SU-DHL-6 (cell line): ENCODE measurements around the gene CACNA1C.

Source experiments
- H2AFZ ChIP-seq: fragments of 200-600 bp; sonication (generic); 2 replicates; pipeline ENCODE4 v1.6.1; 2014; ENCODE audit warnings: low read depth, mild to moderate bottlenecking, moderate library complexity, mixed read lengths, antibody characterized with exemption, low read length; ENCODE audit not compliant: severe bottlenecking
- H3F3A ChIP-seq: fragments of 200-600 bp; shearing (Covaris generic); 2 replicates; pipeline ENCODE4 v1.6.0; 2016; ENCODE audit warnings: antibody characterized with exemption, mild to moderate bottlenecking; ENCODE audit not compliant: insufficient read depth
- H3K27ac ChIP-seq: fragments of 200-600 bp; sonication (generic); 2 replicates; pipeline ENCODE4 v1.5.1; 2016; ENCODE audit warnings: low read depth, mild to moderate bottlenecking, low read length, moderate library complexity, mixed read lengths
- H3K27me3 ChIP-seq: fragments of 200-600 bp; sonication (generic), shearing (Covaris generic); 2 replicates; pipeline ENCODE4 v1.6.0; 2014; ENCODE audit warnings: mild to moderate bottlenecking, low read length
- H3K36me3 ChIP-seq: fragments of 200-600 bp; sonication (generic); 2 replicates; pipeline ENCODE4 v1.6.1; 2014; ENCODE audit warnings: mild to moderate bottlenecking, low read length, mixed read lengths
- H3K4me2 ChIP-seq: fragments of 300-600, 200-600 bp; shearing (Covaris generic), sonication (generic); 2 replicates; pipeline ENCODE4 v1.6.0; 2014; ENCODE audit warnings: low read length, low read depth, mild to moderate bottlenecking; ENCODE audit not compliant: poor library complexity, severe bottlenecking
- H3K4me3 ChIP-seq: fragments of 200-600 bp; sonication (generic); 2 replicates; pipeline ENCODE4 v1.5.1; 2014; ENCODE audit warnings: antibody characterized with exemption, low read length, mild to moderate bottlenecking, mixed read lengths; ENCODE audit not compliant: insufficient read depth, poor library complexity, severe bottlenecking
- H3K79me2 ChIP-seq: fragments of 200-600 bp; sonication (generic); 2 replicates; pipeline ENCODE4 v1.6.1; 2014; ENCODE audit warnings: mild to moderate bottlenecking, low read length, moderate library complexity; ENCODE audit not compliant: insufficient read depth
- H3K9ac ChIP-seq: fragments of 200-600 bp; sonication (generic); 2 replicates; pipeline ENCODE4 v1.7.0; 2014; ENCODE audit warnings: mild to moderate bottlenecking, low read length
- H3K9me2 ChIP-seq: fragments of 200-600 bp; sonication (generic); replicated peaks from 2 replicates; pipeline ENCODE4 v1.6.1; 2014; ENCODE audit warnings: low read length; ENCODE audit not compliant: insufficient read depth
- H3K9me3 ChIP-seq: fragments of 200-600 bp; sonication (generic); 2 replicates; pipeline ENCODE4 v1.6.1; 2014; ENCODE audit warnings: low read length, mixed read lengths; ENCODE audit not compliant: insufficient read depth
- H4K20me1 ChIP-seq: fragments of 200-600 bp; sonication (generic); 2 replicates; pipeline ENCODE4 v1.6.1; 2014; ENCODE audit warnings: low read depth, mild to moderate bottlenecking, antibody characterized with exemption, low read length, moderate library complexity, mixed read lengths
- EZH2phosphoT487 ChIP-seq: fragments of 200-600 bp; sonication (generic), shearing (Covaris generic); conservative IDR thresholded peaks from 2 replicates; pipeline ENCODE4 v1.6.1; 2018; ENCODE audit warnings: mild to moderate bottlenecking, antibody characterized with exemption, low read length, moderate library complexity, mixed read lengths
- TF ChIP-seq, protein P1 (sequence below): fragments of 200-600 bp; sonication (generic); IDR thresholded peaks from one replicate; pipeline ENCODE4 v1.5.1; 2017; ENCODE audit warnings: antibody characterized with exemption, mild to moderate bottlenecking, low read length, moderate library complexity; ENCODE audit not compliant: insufficient read depth, poor library complexity, severe bottlenecking

Gene CACNA1C

DNA sequence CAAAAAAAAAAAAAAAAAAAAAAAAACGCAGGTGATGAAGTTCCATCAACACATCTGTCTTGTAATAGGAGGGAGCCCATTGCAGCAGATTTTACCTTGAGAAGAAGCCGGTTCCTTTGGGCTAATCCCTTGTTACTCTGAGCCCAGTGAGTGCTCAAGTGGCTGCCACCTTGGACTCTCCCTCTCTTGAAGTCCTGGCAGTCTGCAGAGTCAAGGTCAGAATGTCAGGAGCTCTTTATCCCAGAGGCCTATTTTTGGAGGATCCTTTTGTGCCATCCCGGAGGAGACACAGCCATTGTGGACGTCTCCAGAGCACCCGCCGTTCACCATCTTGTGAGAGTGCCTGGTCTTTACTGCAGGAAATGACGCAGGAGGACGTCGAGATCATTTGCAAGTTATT, 397.8 kb downstream of the CACNA1C start:
- Histone ChIP-seq H3K27ac (no peak overlapping the region), H3K79me2 (no peaks in the 10 kb centered on the region), H3K27me3 (no peaks in the 10 kb centered on the region), H3K4me3 (no peak overlapping the region), H3K4me2 (no peak overlapping the region), H4K20me1 (no peaks in the 10 kb centered on the region), H3F3A (no peaks in the 10 kb centered on the region), H3K9ac (no peak overlapping the region), H2AFZ (no peak overlapping the region), H3K9me2 (no peaks in the 10 kb centered on the region), H3K36me3 (no peaks in the 10 kb centered on the region), H3K9me3 (no peaks in the 10 kb centered on the region)
- TF ChIP-seq, protein P1, sequence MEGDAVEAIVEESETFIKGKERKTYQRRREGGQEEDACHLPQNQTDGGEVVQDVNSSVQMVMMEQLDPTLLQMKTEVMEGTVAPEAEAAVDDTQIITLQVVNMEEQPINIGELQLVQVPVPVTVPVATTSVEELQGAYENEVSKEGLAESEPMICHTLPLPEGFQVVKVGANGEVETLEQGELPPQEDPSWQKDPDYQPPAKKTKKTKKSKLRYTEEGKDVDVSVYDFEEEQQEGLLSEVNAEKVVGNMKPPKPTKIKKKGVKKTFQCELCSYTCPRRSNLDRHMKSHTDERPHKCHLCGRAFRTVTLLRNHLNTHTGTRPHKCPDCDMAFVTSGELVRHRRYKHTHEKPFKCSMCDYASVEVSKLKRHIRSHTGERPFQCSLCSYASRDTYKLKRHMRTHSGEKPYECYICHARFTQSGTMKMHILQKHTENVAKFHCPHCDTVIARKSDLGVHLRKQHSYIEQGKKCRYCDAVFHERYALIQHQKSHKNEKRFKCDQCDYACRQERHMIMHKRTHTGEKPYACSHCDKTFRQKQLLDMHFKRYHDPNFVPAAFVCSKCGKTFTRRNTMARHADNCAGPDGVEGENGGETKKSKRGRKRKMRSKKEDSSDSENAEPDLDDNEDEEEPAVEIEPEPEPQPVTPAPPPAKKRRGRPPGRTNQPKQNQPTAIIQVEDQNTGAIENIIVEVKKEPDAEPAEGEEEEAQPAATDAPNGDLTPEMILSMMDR = no peak
- TF ChIP-seq EZH2phosphoT487 = no peak

DNA sequence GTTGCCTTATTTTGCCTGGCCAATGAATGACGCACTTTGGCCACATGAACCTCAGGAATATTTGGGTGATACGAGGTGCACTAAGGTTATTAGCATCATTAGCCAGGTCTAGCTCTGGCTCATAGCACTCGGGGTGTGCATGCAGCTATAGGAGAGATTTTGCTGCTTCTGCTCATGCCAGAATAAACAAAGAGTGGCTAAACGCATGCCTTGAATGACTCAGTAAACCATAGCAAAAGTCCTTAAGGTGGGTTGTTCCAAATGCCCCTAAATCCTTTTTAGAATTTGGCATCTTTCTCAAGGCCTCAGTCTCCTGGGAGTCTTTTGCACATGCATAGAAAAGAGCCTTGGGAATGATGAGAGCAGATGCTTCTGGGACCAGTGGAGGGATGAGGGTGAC, 398.2 kb downstream of the CACNA1C start:
- Histone ChIP-seq H2AFZ (no peak overlapping the region), H4K20me1 (no peaks in the 10 kb centered on the region), H3K9me2 (no peaks in the 10 kb centered on the region), H3K36me3 (no peaks in the 10 kb centered on the region), H3K9me3 (no peaks in the 10 kb centered on the region), H3K4me2 (no peak overlapping the region), H3F3A (no peaks in the 10 kb centered on the region), H3K27me3 (no peaks in the 10 kb centered on the region), H3K79me2 (no peaks in the 10 kb centered on the region), H3K27ac (no peak overlapping the region), H3K4me3 (no peak overlapping the region), H3K9ac (no peak overlapping the region)
- TF ChIP-seq, protein P1 = no peak
- TF ChIP-seq EZH2phosphoT487 = no peak

DNA sequence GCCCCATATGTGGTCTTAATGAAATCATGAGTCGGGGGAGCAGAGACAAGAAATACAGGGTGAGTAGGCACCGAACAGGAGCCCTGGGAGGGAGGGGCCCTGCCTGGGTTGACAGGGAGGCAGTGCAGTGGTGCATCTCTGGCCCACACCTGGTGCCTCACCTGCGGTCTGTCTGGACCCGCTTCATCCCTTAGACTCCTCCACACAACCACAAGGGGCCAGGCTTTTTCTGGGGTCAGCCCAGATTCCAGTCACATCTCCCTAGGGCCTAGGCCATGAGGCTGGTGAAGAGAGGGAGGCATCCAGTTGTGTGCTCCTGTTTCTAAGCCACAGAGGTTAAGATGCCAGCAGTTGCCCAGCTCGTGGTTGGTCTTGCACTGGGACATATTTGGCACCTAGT, 398.7 kb downstream of the CACNA1C start:
- H2AFZ ChIP-seq = no peak overlapping the region
- no peak overlapping the region for H3K9ac ChIP-seq
- H3K27ac ChIP-seq = no peak overlapping the region
- no peaks in the 10 kb centered on the region for H3K27me3 ChIP-seq
- no peaks in the 10 kb centered on the region for H4K20me1 ChIP-seq
- no peak overlapping the region for H3K4me3 ChIP-seq
- H3K4me2 ChIP-seq = no peak overlapping the region
- no peak for TF ChIP-seq EZH2phosphoT487
- TF ChIP-seq, protein P1 = no peak
- H3K9me2 ChIP-seq = no peaks in the 10 kb centered on the region
- no peaks in the 10 kb centered on the region for H3K36me3 ChIP-seq
- H3K9me3 ChIP-seq = no peaks in the 10 kb centered on the region
- H3F3A ChIP-seq = no peaks in the 10 kb centered on the region
- H3K79me2 ChIP-seq = no peaks in the 10 kb centered on the region
